Choroid plexus epithelial cell (primary cell): ENCODE results near the gene NINJ2.

Experiments
- DNase-seq: peaks from one replicate; pipeline ENCODE4 v3.0.0-alpha.2; 2010; ENCODE audit warnings: low read depth
- H3K4me3 ChIP-seq: 2 replicates; pipeline ENCODE4 v1.5.1; 2011; ENCODE audit warnings: low read depth, mild to moderate bottlenecking, control low read depth, low read length, moderate library complexity
- CTCF ChIP-seq: conservative IDR thresholded peaks from 2 replicates; pipeline ENCODE4 v1.5.1; 2011; ENCODE audit warnings: low read depth, mild to moderate bottlenecking, control low read depth, inconsistent platforms, low read length, moderate library complexity

Gene NINJ2

GRCh38 chr12:627863-628741, 35.1 kb downstream of the NINJ2 start:
- TF ChIP-seq CTCF: no peak
- H3K4me3 ChIP-seq: no peak overlapping the region
- DNase-seq: no peak

- DNase-seq: no peak
- TF ChIP-seq CTCF: no peak
- H3K4me3 ChIP-seq: no peak overlapping the region
Measured at GRCh38 chr12:627285-627684, 36.0 kb downstream of the NINJ2 start.

- DNase-seq: no peak
- no peak overlapping the region for H3K4me3 ChIP-seq
- TF ChIP-seq CTCF: no peak
Measured at GRCh38 chr12:625998-626397, 37.2 kb downstream of the NINJ2 start.

- H3K4me3 ChIP-seq: no peak overlapping the region
- no peak for DNase-seq
- TF ChIP-seq CTCF: no peak
Measured at GRCh38 chr12:623865-624372, 39.3 kb downstream of the NINJ2 start.

- no peak for DNase-seq
- H3K4me3 ChIP-seq: no peak overlapping the region
- TF ChIP-seq CTCF: no peak
Measured at GRCh38 chr12:623172-623864, 39.9 kb downstream of the NINJ2 start.

- no peak overlapping the region for H3K4me3 ChIP-seq
- no peak for TF ChIP-seq CTCF
Measured at GRCh38 chr12:622416-622815, 40.8 kb downstream of the NINJ2 start.

GRCh38 chr12:619346-619745, 43.9 kb downstream of the NINJ2 start:
- DNase-seq: no peak
- no peak overlapping the region for H3K4me3 ChIP-seq
- no peak for TF ChIP-seq CTCF

More at GRCh38 chr12:622416-622815, 40.8 kb downstream of the NINJ2 start:
- DNase-seq: no peak
